Measurements from ENCODE around the gene ALCAM. TPM values are rescaled to one million over a fixed set of nuclear protein-coding genes. Genes with fewer than 3 reads are reported as not detected.

The ALCAM gene
- total and polyA plus RNA-seq, 2 donors = 33.7 to 153 TPM

- Histone ChIP-seq H3K4me3 (ENCODE audit: low read depth, low read length) (no peak overlapping the region), H3K27ac (ENCODE audit: low read depth) (no peak overlapping the region), H3K4me1 (ENCODE audit: insufficient read depth) (no peaks in the 10 kb centered on the region), H3K36me3 (ENCODE audit: insufficient read depth) (peaks cover 3% of the 10 kb centered on the region)
- 34% methylated on average over 1 of the region's 1 CpG for WGBS
- no peak for DNase-seq (ENCODE audit: extremely low spot score)
These were observed 162.7 kb downstream of the ALCAM start for GRCh38 chr3:105529456-105529855.

GRCh38 chr3:105532251-105532650 is 165.5 kb downstream of the ALCAM start:
- WGBS = 96% methylated on average over 2 of the region's 2 CpGs
- Histone ChIP-seq H3K4me1 (ENCODE audit: insufficient read depth) (no peaks in the 10 kb centered on the region), H3K36me3 (ENCODE audit: insufficient read depth) (peaks cover 3% of the 10 kb centered on the region), H3K27ac (ENCODE audit: low read depth) (no peak overlapping the region), H3K4me3 (ENCODE audit: low read depth, low read length) (no peak overlapping the region)
- DNase-seq (ENCODE audit: extremely low spot score) = no peak

- DNase-seq (ENCODE audit: extremely low spot score) = no peak
- WGBS = 96% methylated on average over 3 of the region's 3 CpGs
- Histone ChIP-seq H3K4me3 (ENCODE audit: low read depth, low read length) (no peak overlapping the region), H3K4me1 (ENCODE audit: insufficient read depth) (no peaks in the 10 kb centered on the region), H3K36me3 (ENCODE audit: insufficient read depth) (peaks cover 5% of the 10 kb centered on the region), H3K27ac (ENCODE audit: low read depth) (no peak overlapping the region)
These were observed 167.3 kb downstream of the ALCAM start for GRCh38 chr3:105533960-105534359.

GRCh38 chr3:105534491-105534890 is 167.8 kb downstream of the ALCAM start:
- Histone ChIP-seq H3K4me1 (ENCODE audit: insufficient read depth) (no peaks in the 10 kb centered on the region), H3K4me3 (ENCODE audit: low read depth, low read length) (no peak overlapping the region), H3K36me3 (ENCODE audit: insufficient read depth) (peaks cover 5% of the 10 kb centered on the region), H3K27ac (ENCODE audit: low read depth) (no peak overlapping the region)
- 95% methylated on average over 5 of the region's 5 CpGs for WGBS
- DNase-seq (ENCODE audit: extremely low spot score) = no peak

- no peaks in the 10 kb centered on the region for H3K4me1 ChIP-seq (ENCODE audit: insufficient read depth)
- no peak overlapping the region for H3K27ac ChIP-seq (ENCODE audit: low read depth)
- no peak for DNase-seq (ENCODE audit: extremely low spot score)
- no peak overlapping the region for H3K4me3 ChIP-seq (ENCODE audit: low read depth, low read length)
- H3K36me3 ChIP-seq (ENCODE audit: insufficient read depth) = peaks cover 6% of the 10 kb centered on the region
- 93% methylated on average over 1 of the region's 1 CpG for WGBS
These were observed 170.8 kb downstream of the ALCAM start for GRCh38 chr3:105537371-105538080.

GRCh38 chr3:105538483-105538882 is 171.8 kb downstream of the ALCAM start:
- Histone ChIP-seq H3K4me1 (ENCODE audit: insufficient read depth) (no peaks in the 10 kb centered on the region), H3K27ac (ENCODE audit: low read depth) (no peak overlapping the region), H3K4me3 (ENCODE audit: low read depth, low read length) (no peak overlapping the region), H3K36me3 (ENCODE audit: insufficient read depth) (peaks cover 6% of the 10 kb centered on the region)
- DNase-seq (ENCODE audit: extremely low spot score) = no peak
- WGBS = 69% methylated on average over 5 of the region's 5 CpGs

- H3K4me1 ChIP-seq (ENCODE audit: insufficient read depth) = no peaks in the 10 kb centered on the region
- H3K27ac ChIP-seq (ENCODE audit: low read depth) = no peak overlapping the region
- 89% methylated on average over 3 of the region's 3 CpGs for WGBS
- no peak overlapping the region for H3K4me3 ChIP-seq (ENCODE audit: low read depth, low read length)
- peaks cover 5% of the 10 kb centered on the region for H3K36me3 ChIP-seq (ENCODE audit: insufficient read depth)
- DNase-seq (ENCODE audit: extremely low spot score) = no peak
These were observed 173.2 kb downstream of the ALCAM start for GRCh38 chr3:105539897-105540296.

- no peak overlapping the region for H3K4me3 ChIP-seq (ENCODE audit: low read depth, low read length)
- WGBS = 99% methylated on average over 1 of the region's 1 CpG
- no peak overlapping the region for H3K27ac ChIP-seq (ENCODE audit: low read depth)
- no peak for DNase-seq (ENCODE audit: extremely low spot score)
- no peaks in the 10 kb centered on the region for H3K4me1 ChIP-seq (ENCODE audit: insufficient read depth)
- H3K36me3 ChIP-seq (ENCODE audit: insufficient read depth) = peaks cover 5% of the 10 kb centered on the region
These were observed 175.7 kb downstream of the ALCAM start for GRCh38 chr3:105542282-105543019.

- no peak for DNase-seq (ENCODE audit: extremely low spot score)
- Histone ChIP-seq H3K4me1 (ENCODE audit: insufficient read depth) (no peaks in the 10 kb centered on the region), H3K4me3 (ENCODE audit: low read depth, low read length) (no peak overlapping the region), H3K27ac (ENCODE audit: low read depth) (no peak overlapping the region), H3K36me3 (ENCODE audit: insufficient read depth) (peaks cover 4% of the 10 kb centered on the region)
- 94% methylated on average over 1 of the region's 1 CpG for WGBS
These were observed 178.3 kb downstream of the ALCAM start for GRCh38 chr3:105545051-105545450.

- Histone ChIP-seq H3K4me1 (ENCODE audit: insufficient read depth) (no peaks in the 10 kb centered on the region), H3K4me3 (ENCODE audit: low read depth, low read length) (no peak overlapping the region)
- 92% methylated on average over 3 of the region's 3 CpGs for WGBS
These were observed 187.1 kb downstream of the ALCAM start for GRCh38 chr3:105553851-105554250.

GRCh38 chr3:105555206-105555605 is 188.5 kb downstream of the ALCAM start:
- H3K27ac ChIP-seq (ENCODE audit: low read depth) = no peak overlapping the region
- no peaks in the 10 kb centered on the region for H3K36me3 ChIP-seq (ENCODE audit: insufficient read depth)
- no peak overlapping the region for H3K4me3 ChIP-seq (ENCODE audit: low read depth, low read length)
- no peaks in the 10 kb centered on the region for H3K4me1 ChIP-seq (ENCODE audit: insufficient read depth)
- no peak for DNase-seq (ENCODE audit: extremely low spot score)
- 93% methylated on average over 2 of the region's 2 CpGs for WGBS

More at GRCh38 chr3:105553851-105554250, 187.1 kb downstream of the ALCAM start:
- DNase-seq (ENCODE audit: extremely low spot score) = no peak
- H3K36me3 ChIP-seq (ENCODE audit: insufficient read depth) = no peaks in the 10 kb centered on the region
- H3K27ac ChIP-seq (ENCODE audit: low read depth) = no peak overlapping the region

GRCh38 chr3:105559856-105560255 is 193.1 kb downstream of the ALCAM start:
- H3K4me3 ChIP-seq (ENCODE audit: low read depth, low read length) = no peak overlapping the region
- H3K27ac ChIP-seq (ENCODE audit: low read depth) = no peak overlapping the region
- no peaks in the 10 kb centered on the region for H3K4me1 ChIP-seq (ENCODE audit: insufficient read depth)
- no peak for DNase-seq (ENCODE audit: extremely low spot score)
- whole genome bisulfite sequencing = 69% methylated on average over 1 of the region's 1 CpG
- H3K36me3 ChIP-seq (ENCODE audit: insufficient read depth) = no peaks in the 10 kb centered on the region

GRCh38 chr3:105561876-105562275 is 195.2 kb downstream of the ALCAM start:
- no peak for DNase-seq (ENCODE audit: extremely low spot score)
- no peak overlapping the region for H3K4me3 ChIP-seq (ENCODE audit: low read depth, low read length)
- no peaks in the 10 kb centered on the region for H3K4me1 ChIP-seq (ENCODE audit: insufficient read depth)
- H3K36me3 ChIP-seq (ENCODE audit: insufficient read depth) = no peaks in the 10 kb centered on the region
- 98% methylated on average over 1 of the region's 1 CpG for WGBS
- H3K27ac ChIP-seq (ENCODE audit: low read depth) = no peak overlapping the region

- Histone ChIP-seq H3K27ac (ENCODE audit: low read depth) (no peak overlapping the region), H3K4me3 (ENCODE audit: low read depth, low read length) (no peak overlapping the region), H3K4me1 (ENCODE audit: insufficient read depth) (no peaks in the 10 kb centered on the region), H3K36me3 (ENCODE audit: insufficient read depth) (no peaks in the 10 kb centered on the region)
- no peak for DNase-seq (ENCODE audit: extremely low spot score)
- WGBS = 95% methylated on average over 6 of the region's 6 CpGs
These were observed 198.0 kb downstream of the ALCAM start for GRCh38 chr3:105564546-105565288.
